Measurements from ENCODE around the gene CUZD1.

- TF ChIP-seq, protein P1, sequence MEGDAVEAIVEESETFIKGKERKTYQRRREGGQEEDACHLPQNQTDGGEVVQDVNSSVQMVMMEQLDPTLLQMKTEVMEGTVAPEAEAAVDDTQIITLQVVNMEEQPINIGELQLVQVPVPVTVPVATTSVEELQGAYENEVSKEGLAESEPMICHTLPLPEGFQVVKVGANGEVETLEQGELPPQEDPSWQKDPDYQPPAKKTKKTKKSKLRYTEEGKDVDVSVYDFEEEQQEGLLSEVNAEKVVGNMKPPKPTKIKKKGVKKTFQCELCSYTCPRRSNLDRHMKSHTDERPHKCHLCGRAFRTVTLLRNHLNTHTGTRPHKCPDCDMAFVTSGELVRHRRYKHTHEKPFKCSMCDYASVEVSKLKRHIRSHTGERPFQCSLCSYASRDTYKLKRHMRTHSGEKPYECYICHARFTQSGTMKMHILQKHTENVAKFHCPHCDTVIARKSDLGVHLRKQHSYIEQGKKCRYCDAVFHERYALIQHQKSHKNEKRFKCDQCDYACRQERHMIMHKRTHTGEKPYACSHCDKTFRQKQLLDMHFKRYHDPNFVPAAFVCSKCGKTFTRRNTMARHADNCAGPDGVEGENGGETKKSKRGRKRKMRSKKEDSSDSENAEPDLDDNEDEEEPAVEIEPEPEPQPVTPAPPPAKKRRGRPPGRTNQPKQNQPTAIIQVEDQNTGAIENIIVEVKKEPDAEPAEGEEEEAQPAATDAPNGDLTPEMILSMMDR (IDR thresholded peaks at IDR 0.05; ENCODE audit: insufficient read depth, low read length): no peak
- TF ChIP-seq POLR2AphosphoS5 (IDR thresholded peaks at IDR 0.05; ENCODE audit: low read depth): no peak
Observed at GRCh38 chr10:122879339-122880273, 33.9 kb upstream of the CUZD1 start, which contains the start of gene FAM24B.
